B cell (primary cell): ENCODE measurements around the gene GIPR.

Experiments
- CTCF ChIP-seq: fragments of 200-600 bp; IDR thresholded peaks from one replicate; pipeline ENCODE4 v1.8.0; 2022; ENCODE audit warnings: antibody characterized with exemption, mild to moderate bottlenecking
- EZH2 ChIP-seq: IDR thresholded peaks from 2 replicates; pipeline ENCODE4 v1.6.1; 2012; ENCODE audit warnings: borderline replicate concordance, low read depth, mild to moderate bottlenecking, moderate library complexity, low read length; ENCODE audit not compliant: insufficient read depth, poor library complexity, severe bottlenecking

GRCh38 chr19:45659096-45659729 is 8.8 kb upstream of the GIPR start:
- TF ChIP-seq CTCF (no peak), EZH2 (no peak)
